Fibroblast of villous mesenchyme (primary cell): ENCODE results near the gene HNRNPCL2. TPM values are rescaled to one million over a fixed set of nuclear protein-coding genes. Genes with fewer than 3 reads are reported as not detected.
"Not testable (repeated sequence)": the region's sequence is repeated elsewhere in the genome, so short reads cannot be mapped to it uniquely, and the experiment has no call there.

ENCODE experiments used
- DNase-seq: peaks from one replicate; pipeline ENCODE4 v3.0.0-alpha.2; 2010; ENCODE audit warnings: low read depth
- H3K4me3 ChIP-seq: 2 replicates; pipeline ENCODE4 v1.5.1; 2011; ENCODE audit warnings: low read depth, mild to moderate bottlenecking, low read length
- total RNA-seq: library from RNA; depleted of rRNA; stranded (reverse); fragments of >200 nt; gene quantifications from 2 replicates; pipeline ENCODE4 v1.2.3, GENCODE V29; 2012

The HNRNPCL2 gene
- not detected in 2 replicates for total RNA-seq

GRCh38 chr1:13116754-13117153 lies at the start of gene HNRNPCL2:
Gene HNRNPCL2 (minus strand): TSS chr1:13116854. CDS start chr1:13116400, 454 bp downstream.
- DNase-seq: not testable (repeated sequence)

GRCh38 chr1:13165531-13165930 lies 48.9 kb upstream of the HNRNPCL2 start, which contains the start of gene HNRNPCL4:
Gene HNRNPCL4 (minus strand): TSS chr1:13165631. CDS start chr1:13165467, 164 bp downstream.
- DNase-seq, H3K4me3 ChIP-seq: not testable (repeated sequence)

More at GRCh38 chr1:13116754-13117153, at the start of gene HNRNPCL2:
- H3K4me3 ChIP-seq: not testable (repeated sequence)

- not testable (repeated sequence) for H3K4me3 ChIP-seq, DNase-seq
These were observed 39.3 kb upstream of the HNRNPCL2 start, which contains the start of gene PRAMEF26 for GRCh38 chr1:13155909-13156308. Gene PRAMEF26 (minus strand): TSS chr1:13156009. CDS start chr1:13153095, 2,914 bp downstream.

- H3K4me3 ChIP-seq, DNase-seq: not testable (repeated sequence)
These were observed 46.2 kb downstream of the HNRNPCL2 start, which contains the start of gene PRAMEF25 for GRCh38 chr1:13070474-13070873. Gene PRAMEF25 (plus strand): TSS chr1:13070774. CDS start chr1:13073694, 2,920 bp downstream.

Other genes starting within 250 kb of the HNRNPCL2 start
- not detected in 2 replicates for gene PRAMEF4, start 230.7 kb downstream of the HNRNPCL2 start, total RNA-seq
- gene PRAMEF10, start 218.6 kb downstream of the HNRNPCL2 start, total RNA-seq: not detected in 2 replicates
- not detected in 2 replicates for gene PRAMEF7, start 200.2 kb downstream of the HNRNPCL2 start, total RNA-seq
- gene PRAMEF6, start 169.3 kb downstream of the HNRNPCL2 start, total RNA-seq: not detected in 2 replicates
- not detected in 2 replicates for gene PRAMEF27, start 60.3 kb downstream of the HNRNPCL2 start, total RNA-seq
- not detected in 2 replicates for gene HNRNPCL3, start 56.1 kb downstream of the HNRNPCL2 start, total RNA-seq
- not detected in 2 replicates for gene PRAMEF25, start 46.1 kb downstream of the HNRNPCL2 start, total RNA-seq
- gene PRAMEF26, start 39.2 kb upstream of the HNRNPCL2 start, total RNA-seq: not detected in 2 replicates
- not detected in 2 replicates for gene HNRNPCL4, start 48.8 kb upstream of the HNRNPCL2 start, total RNA-seq
- not detected in 2 replicates for gene PRAMEF9, start 55.0 kb upstream of the HNRNPCL2 start, total RNA-seq
- gene PRAMEF13, start 84.6 kb upstream of the HNRNPCL2 start, total RNA-seq: not detected in 2 replicates
- not detected in 2 replicates for gene PRAMEF18, start 109.3 kb upstream of the HNRNPCL2 start, total RNA-seq
- not detected in 2 replicates for gene PRAMEF5, start 137.3 kb upstream of the HNRNPCL2 start, total RNA-seq
- gene PRAMEF8, start 168.3 kb upstream of the HNRNPCL2 start, total RNA-seq: not detected in 2 replicates
- gene PRAMEF33, start 186.7 kb upstream of the HNRNPCL2 start, total RNA-seq: not detected in 2 replicates
- not detected in 2 replicates for gene PRAMEF15, start 198.7 kb upstream of the HNRNPCL2 start, total RNA-seq
- not detected in 2 replicates for gene PRAMEF14, start 230.3 kb upstream of the HNRNPCL2 start, total RNA-seq